GM23338 (cell line): ENCODE data around the gene SRSF3. TPM values are rescaled to one million over a fixed set of nuclear protein-coding genes. Genes with fewer than 3 reads are reported as not detected.

Experiments used
- ATAC-seq: fragments of 200-7000 bp; cut with Tn5 transposase; 3 replicates; pipeline ENCODE4 v1.9.1; 2020
- DNase-seq: peaks from one replicate; pipeline ENCODE4 v3.0.0-alpha.2; 2015; ENCODE audit warnings: low spot score
- H2AFZ ChIP-seq: fragments of 200-600 bp; sonication (generic); 2 replicates; pipeline ENCODE4 v1.8.0; 2016; ENCODE audit warnings: antibody characterized with exemption, mild to moderate bottlenecking, moderate library complexity
- H3F3A ChIP-seq: fragments of 200-600 bp; sonication (generic); replicated peaks from 2 replicates; pipeline ENCODE4 v1.8.0; 2017; ENCODE audit warnings: antibody characterized with exemption, mixed run types, low read depth
- H3K27ac ChIP-seq: fragments of 200-600 bp; sonication (generic); 2 replicates; pipeline ENCODE4 v1.6.1; 2016; ENCODE audit warnings: low read depth
- H3K27me3 ChIP-seq: fragments of 200-600 bp; sonication (generic); 2 replicates; pipeline ENCODE4 v1.8.0; 2016; ENCODE audit warnings: mild to moderate bottlenecking, mixed run types, moderate library complexity; ENCODE audit not compliant: insufficient read depth
- H3K36me3 ChIP-seq: fragments of 200-600 bp; sonication (generic); 2 replicates; pipeline ENCODE4 v1.8.0; 2016; ENCODE audit warnings: mild to moderate bottlenecking; ENCODE audit not compliant: insufficient read depth
- H3K4me1 ChIP-seq: fragments of 200-600 bp; sonication (generic); 2 replicates; pipeline ENCODE4 v1.8.0; 2016; ENCODE audit warnings: mild to moderate bottlenecking, moderate library complexity; ENCODE audit not compliant: insufficient read depth
- H3K4me2 ChIP-seq: fragments of 200-600 bp; sonication (generic); 2 replicates; pipeline ENCODE4 v1.7.1; 2017; ENCODE audit warnings: mixed run types
- H3K4me3 ChIP-seq: fragments of 200-600 bp; sonication (generic); 2 replicates; pipeline ENCODE4 v1.6.1; 2016; ENCODE audit warnings: mixed run types
- H3K79me2 ChIP-seq: fragments of 200-600 bp; sonication (generic); replicated peaks from 2 replicates; pipeline ENCODE4 v1.8.0; 2017; ENCODE audit warnings: mild to moderate bottlenecking; ENCODE audit not compliant: insufficient read depth
- H3K9me2 ChIP-seq: fragments of 200-600 bp; sonication (generic); 2 replicates; pipeline ENCODE4 v1.8.0; 2017; ENCODE audit not compliant: insufficient read depth
- H4K20me1 ChIP-seq: fragments of 200-600 bp; sonication (generic); replicated peaks from 2 replicates; pipeline ENCODE4 v1.8.0; 2017; ENCODE audit warnings: mild to moderate bottlenecking; ENCODE audit not compliant: insufficient read depth
- H3K27ac Mint-ChIP-seq: 2 replicates; pipeline ENCODE4 v1.8.0; 2020; ENCODE audit warnings: inconsistent platforms, mild to moderate bottlenecking, moderate library complexity, mixed read lengths
- H3K27me3 Mint-ChIP-seq: 3 replicates; pipeline ENCODE4 v1.8.0; 2022; ENCODE audit warnings: low read depth, mild to moderate bottlenecking, moderate library complexity, mixed read lengths, inconsistent platforms; ENCODE audit not compliant: insufficient read depth, poor library complexity
- H3K36me3 Mint-ChIP-seq: 3 replicates; pipeline ENCODE4 v1.8.0; 2021; ENCODE audit warnings: low read depth, mild to moderate bottlenecking, inconsistent platforms, moderate library complexity, mixed read lengths
- H3K4me1 Mint-ChIP-seq: 3 replicates; pipeline ENCODE4 v1.8.0; 2020; ENCODE audit warnings: mild to moderate bottlenecking, inconsistent platforms, mixed read lengths
- H3K4me3 Mint-ChIP-seq: 3 replicates; pipeline ENCODE4 v1.8.0; 2021; ENCODE audit warnings: moderate library complexity, mild to moderate bottlenecking, inconsistent platforms, mixed read lengths
- H3K9me3 Mint-ChIP-seq: 3 replicates; pipeline ENCODE4 v1.8.0; 2020; ENCODE audit warnings: moderate library complexity, mild to moderate bottlenecking, inconsistent platforms, mixed read lengths
- CREB1 ChIP-seq: fragments of 250-450 bp; sonication (Bioruptor Pico); IDR thresholded peaks from 2 replicates; pipeline ENCODE4 v1.5.0; 2020; ENCODE audit warnings: low read depth, mild to moderate bottlenecking, moderate library complexity
- CTCF ChIP-seq, 2 experiments: fragments of 200-600 bp in 1 of 2; sonication (generic) in 1 of 2; conservative IDR thresholded peaks; 2 replicates each; pipeline versions ENCODE4 v1.5.1 to v1.6.1; 2016 to 2017; ENCODE audit warnings: antibody characterized with exemption in 2 of 2, low read depth in 2 of 2, mild to moderate bottlenecking in 2 of 2, moderate library complexity in 1 of 2
- ETS1 ChIP-seq: IDR thresholded peaks from 2 replicates; pipeline ENCODE4 v1.6.1; 2016; ENCODE audit warnings: antibody characterized with exemption
- EZH2 ChIP-seq: fragments of 200-600 bp; sonication (generic); IDR thresholded peaks from one replicate; pipeline ENCODE4 v1.8.0; 2017; ENCODE audit warnings: antibody characterized with exemption, mild to moderate bottlenecking, low read depth; ENCODE audit not compliant: unreplicated experiment
- EZH2phosphoT487 ChIP-seq: fragments of 200-600 bp; sonication (generic); IDR thresholded peaks from one replicate; pipeline ENCODE4 v1.8.1; 2018; ENCODE audit warnings: antibody characterized with exemption; ENCODE audit not compliant: unreplicated experiment
- JUNB ChIP-seq: IDR thresholded peaks from one replicate; pipeline ENCODE4 v1.6.1; 2016; ENCODE audit warnings: antibody characterized with exemption; ENCODE audit not compliant: unreplicated experiment
- NANOG ChIP-seq: IDR thresholded peaks from 2 replicates; pipeline ENCODE4 v1.6.1; 2016; ENCODE audit warnings: antibody characterized with exemption, borderline replicate concordance
- POLR2AphosphoS5 ChIP-seq: IDR thresholded peaks from 2 replicates; pipeline ENCODE4 v1.6.1; 2016; ENCODE audit warnings: antibody characterized with exemption, low read depth
- REST ChIP-seq: IDR thresholded peaks from one replicate; pipeline ENCODE4 v1.6.1; 2018; ENCODE audit warnings: antibody characterized with exemption; ENCODE audit not compliant: unreplicated experiment
- STAT1 ChIP-seq: IDR thresholded peaks from one replicate; pipeline ENCODE4 v1.6.1; 2016; ENCODE audit warnings: antibody characterized with exemption; ENCODE audit not compliant: unreplicated experiment
- ZNF114 ChIP-seq: fragments of 250-450 bp; sonication (Bioruptor Pico); IDR thresholded peaks from 2 replicates; pipeline ENCODE4 v1.5.0; 2020; ENCODE audit warnings: mild to moderate bottlenecking, moderate library complexity
- ZNF331 ChIP-seq: fragments of 250-450 bp; sonication (Bioruptor Pico); IDR thresholded peaks from 2 replicates; pipeline ENCODE4 v1.5.0; 2020; ENCODE audit warnings: low read depth, mild to moderate bottlenecking, moderate library complexity
- polyA plus RNA-seq: library from polyadenylated mRNA; unstranded; fragments of >200 nt; fragmentation: Nextera tagmentation; extraction: Ambion mirVana; gene quantifications from 2 replicates; pipeline ENCODE4 v1.2.1, GENCODE V29; 2016
- total RNA-seq: library from RNA; depleted of rRNA; stranded (reverse); fragments of >200 nt; shearing (Covaris generic); gene quantifications from 2 replicates; pipeline ENCODE4 v1.2.3, GENCODE V29; 2014

Gene SRSF3
- total and polyA plus RNA-seq, 2 experiments from 2014 or later: 436 to 655 TPM

- Histone ChIP-seq H3K4me2 (peak within 1 kb of the TSS; percentile 98), H3K36me3 (no peaks in the 10 kb centered on the region), H4K20me1 (peaks cover 11% of the 10 kb centered on the region; the same call in 1 of the 2 replicates), H2AFZ (peak within 1 kb of the TSS; percentile 90), H3K27ac (peak within 1 kb of the TSS; percentile 94), H3F3A (no peaks in the 10 kb centered on the region), H3K27me3 (no peaks in the 10 kb centered on the region), H3K4me1 (peaks cover 17% of the 10 kb centered on the region), H3K9me2 (no peaks in the 10 kb centered on the region), H3K79me2 (peaks cover 48% of the 10 kb centered on the region), H3K4me3 (peak within 1 kb of the TSS; percentile 90)
- H3K4me3 Mint-ChIP-seq: peak within 1 kb of the TSS; percentile 91
- TF ChIP-seq ETS1 (no peak), CTCF (conservative IDR thresholded peaks at IDR 0.05; ENCODE audit: low read depth in 2 of 2) (0 out of 4 replicates have a peak, but pooled peaks of 1 of the 2 experiments have one; percentile 18), STAT1 (no peak), JUNB (no peak), ZNF331 (CRISPR knock-in tag) (no peak), NANOG (no peak), REST (no peak), ZNF114 (CRISPR knock-in tag) (no peak), CREB1 (CRISPR knock-in tag) (no peak), EZH2phosphoT487 (no peak), EZH2 (no peak), POLR2AphosphoS5 (peak; percentile 75)
- H3K27me3 Mint-ChIP-seq: peaks cover 5% of the 10 kb centered on the region
- H3K4me1 Mint-ChIP-seq: peaks cover 7% of the 10 kb centered on the region
- H3K27ac Mint-ChIP-seq: peak within 1 kb of the TSS; percentile 86
- H3K36me3 Mint-ChIP-seq: peaks cover 8% of the 10 kb centered on the region; the same call in 2 of the 3 replicates
- ATAC-seq: peak; percentile 94
- DNase-seq: peak; percentile 91
- H3K9me3 Mint-ChIP-seq: no peaks in the 10 kb centered on the region
Measured at GRCh38 chr6:36546920-36547645, 47.1 kb upstream of the SRSF3 start, which contains the start of gene STK38. STK38 (minus strand) TSS chr6:36547479; CDS start chr6:36540202, 7,277 bp downstream.
